Measurements from ENCODE around the gene PDE6C.

The PDE6C gene

DNA sequence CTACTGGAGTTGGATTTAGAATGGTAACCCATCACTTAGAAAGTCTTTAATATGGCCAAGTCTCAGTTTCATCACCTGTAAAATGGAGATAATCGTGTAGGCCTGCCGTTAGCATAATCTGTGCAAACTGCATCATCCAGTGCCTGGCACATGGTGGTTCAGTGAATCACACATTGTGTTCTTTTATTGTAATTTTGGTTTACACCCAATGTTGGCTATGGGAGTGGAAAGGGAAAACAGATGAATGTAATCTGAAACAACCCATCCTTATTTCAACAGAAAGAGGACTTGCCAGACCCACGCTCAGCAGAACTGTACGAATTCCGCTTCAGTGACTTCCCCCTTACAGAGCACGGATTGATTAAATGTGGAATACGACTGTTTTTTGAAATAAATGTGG lies 27.5 kb downstream of the PDE6C start:
- in situ Hi-C loops (cut with HindIII; ENCODE audit: low sequenced_read_pairs) = no loop called here
- TF ChIP-seq, protein P1, sequence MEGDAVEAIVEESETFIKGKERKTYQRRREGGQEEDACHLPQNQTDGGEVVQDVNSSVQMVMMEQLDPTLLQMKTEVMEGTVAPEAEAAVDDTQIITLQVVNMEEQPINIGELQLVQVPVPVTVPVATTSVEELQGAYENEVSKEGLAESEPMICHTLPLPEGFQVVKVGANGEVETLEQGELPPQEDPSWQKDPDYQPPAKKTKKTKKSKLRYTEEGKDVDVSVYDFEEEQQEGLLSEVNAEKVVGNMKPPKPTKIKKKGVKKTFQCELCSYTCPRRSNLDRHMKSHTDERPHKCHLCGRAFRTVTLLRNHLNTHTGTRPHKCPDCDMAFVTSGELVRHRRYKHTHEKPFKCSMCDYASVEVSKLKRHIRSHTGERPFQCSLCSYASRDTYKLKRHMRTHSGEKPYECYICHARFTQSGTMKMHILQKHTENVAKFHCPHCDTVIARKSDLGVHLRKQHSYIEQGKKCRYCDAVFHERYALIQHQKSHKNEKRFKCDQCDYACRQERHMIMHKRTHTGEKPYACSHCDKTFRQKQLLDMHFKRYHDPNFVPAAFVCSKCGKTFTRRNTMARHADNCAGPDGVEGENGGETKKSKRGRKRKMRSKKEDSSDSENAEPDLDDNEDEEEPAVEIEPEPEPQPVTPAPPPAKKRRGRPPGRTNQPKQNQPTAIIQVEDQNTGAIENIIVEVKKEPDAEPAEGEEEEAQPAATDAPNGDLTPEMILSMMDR (IDR thresholded peaks at IDR 0.05; ENCODE audit: low read depth, low read length, missing control alignments) = no peak
- DNase-seq (ENCODE audit: low read depth) = no peak
- H3K4me3 ChIP-seq (ENCODE audit: low read depth, low read length) = no peak overlapping the region

DNA sequence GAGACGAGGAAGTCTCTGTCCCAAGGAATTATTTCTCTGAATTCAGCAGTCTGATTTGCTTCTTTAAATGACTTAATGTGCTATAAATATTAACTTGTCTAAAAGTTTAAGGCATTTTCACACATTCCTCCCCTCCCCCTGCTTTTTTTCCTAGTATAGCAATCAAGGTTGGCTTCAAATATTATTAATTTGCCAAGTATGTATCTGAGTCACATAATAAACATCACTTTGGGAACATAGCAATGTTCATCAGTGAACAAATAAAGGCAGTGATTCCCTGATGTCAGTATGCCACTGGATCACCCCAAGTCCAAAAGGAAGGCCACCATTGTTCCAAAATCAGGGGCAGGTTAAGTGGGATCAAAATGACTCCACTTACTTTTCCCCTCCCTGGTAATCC lies 40.5 kb downstream of the PDE6C start:
- in situ Hi-C loops (cut with HindIII; ENCODE audit: low sequenced_read_pairs) = no loop called here
- DNase-seq (ENCODE audit: low read depth) = peak; percentile 5
- no peak overlapping the region for H3K4me3 ChIP-seq (ENCODE audit: low read depth, low read length)
- TF ChIP-seq, protein P1 (IDR thresholded peaks at IDR 0.05; ENCODE audit: low read depth, low read length, missing control alignments) = no peak

DNA sequence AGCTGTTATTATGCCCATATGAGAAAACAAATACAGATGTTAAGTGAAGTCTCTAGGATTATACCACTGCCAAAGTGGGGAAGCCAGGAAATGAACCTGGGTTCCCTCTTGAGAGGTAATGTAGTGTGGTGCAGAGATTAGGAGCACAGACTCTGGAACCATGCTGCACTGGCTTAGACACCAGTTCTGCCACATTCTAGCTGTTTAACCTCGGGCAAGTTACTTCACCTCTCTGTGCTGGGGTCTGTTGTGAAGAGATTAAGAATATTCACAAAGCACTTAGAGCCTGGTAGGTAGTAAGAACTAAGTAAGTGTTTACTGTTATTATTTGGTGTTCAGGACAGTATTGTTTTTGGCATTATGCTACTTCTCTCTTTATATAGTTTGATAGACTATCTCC lies 41.9 kb downstream of the PDE6C start:
- TF ChIP-seq, protein P1 (IDR thresholded peaks at IDR 0.05; ENCODE audit: low read depth, low read length, missing control alignments) = no peak

DNA sequence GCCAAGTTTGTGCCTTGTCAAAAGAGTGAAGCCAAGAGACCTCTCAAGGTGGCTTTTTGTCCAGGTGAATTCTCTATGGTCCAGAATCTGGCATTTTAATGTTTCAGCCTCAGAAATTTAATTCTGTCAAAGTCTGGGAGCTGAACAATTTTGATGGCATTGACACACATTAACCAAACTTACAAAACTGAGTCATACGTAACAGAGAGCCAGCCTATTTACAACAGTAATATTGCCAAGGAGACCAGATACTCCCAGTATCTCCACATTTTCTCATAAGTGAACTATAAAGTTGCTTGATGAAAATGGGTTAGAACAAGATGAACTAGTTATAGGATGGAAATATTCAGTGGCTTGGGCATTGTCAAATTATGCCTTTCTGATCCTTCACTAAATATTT lies 43.8 kb downstream of the PDE6C start:
- TF ChIP-seq, protein P1 (IDR thresholded peaks at IDR 0.05; ENCODE audit: low read depth, low read length, missing control alignments) = no peak
- no peak for DNase-seq (ENCODE audit: low read depth)
- H3K4me3 ChIP-seq (ENCODE audit: low read depth, low read length) = no peak overlapping the region
- in situ Hi-C loops (cut with HindIII; ENCODE audit: low sequenced_read_pairs) = no loop called here

More for the DNA sequence above, 41.9 kb downstream of the PDE6C start:
- no peak overlapping the region for H3K4me3 ChIP-seq (ENCODE audit: low read depth, low read length)
- in situ Hi-C loops (cut with HindIII; ENCODE audit: low sequenced_read_pairs) = no loop called here
- no peak for DNase-seq (ENCODE audit: low read depth)

DNA sequence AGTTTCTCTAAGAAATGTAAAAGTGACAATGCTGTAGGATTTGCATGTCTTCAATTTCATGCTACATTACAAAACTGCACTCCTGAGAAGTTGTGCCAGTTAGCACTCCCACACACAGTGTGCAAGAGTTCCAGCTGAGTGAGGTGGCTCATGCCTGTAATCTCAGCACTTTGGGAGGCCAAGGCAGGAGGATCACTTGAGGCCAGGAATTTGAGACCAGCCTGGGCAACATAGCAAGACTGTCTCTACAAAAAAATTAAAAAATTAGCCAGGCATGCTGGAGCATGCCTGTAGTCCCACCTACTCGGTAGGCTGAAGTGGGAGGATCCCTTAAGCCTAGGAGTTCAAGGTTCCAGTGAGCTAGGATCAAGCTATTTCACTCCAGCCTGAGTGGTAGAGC lies 45.4 kb downstream of the PDE6C start:
- TF ChIP-seq, protein P1 (IDR thresholded peaks at IDR 0.05; ENCODE audit: low read depth, low read length, missing control alignments) = no peak
- no peak for DNase-seq (ENCODE audit: low read depth)
- no peak overlapping the region for H3K4me3 ChIP-seq (ENCODE audit: low read depth, low read length)
- in situ Hi-C loops (cut with HindIII; ENCODE audit: low sequenced_read_pairs) = no loop called here

DNA sequence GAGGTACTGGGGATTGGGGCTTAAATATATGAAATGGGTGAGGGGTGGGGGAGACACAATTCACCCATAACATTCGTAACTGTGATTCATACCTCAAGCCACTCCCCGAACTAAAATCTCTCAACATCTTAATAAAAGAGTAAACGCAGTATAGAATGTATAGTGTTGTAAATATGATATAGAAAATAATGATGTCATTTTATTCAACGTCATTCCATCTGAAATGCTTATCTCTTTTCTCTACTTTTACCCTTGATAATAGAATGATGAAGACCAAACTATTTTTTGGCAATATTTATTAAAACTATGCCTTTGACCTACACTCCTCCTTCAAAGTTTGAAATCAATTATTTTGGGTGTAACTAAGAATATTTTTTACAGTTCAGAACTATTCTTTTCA lies 53.7 kb downstream of the PDE6C start:
- TF ChIP-seq, protein P1 (IDR thresholded peaks at IDR 0.05; ENCODE audit: low read depth, low read length, missing control alignments) = no peak
- DNase-seq (ENCODE audit: low read depth) = no peak
- no peak overlapping the region for H3K4me3 ChIP-seq (ENCODE audit: low read depth, low read length)
- in situ Hi-C loops (cut with HindIII; ENCODE audit: low sequenced_read_pairs) = no loop called here

DNA sequence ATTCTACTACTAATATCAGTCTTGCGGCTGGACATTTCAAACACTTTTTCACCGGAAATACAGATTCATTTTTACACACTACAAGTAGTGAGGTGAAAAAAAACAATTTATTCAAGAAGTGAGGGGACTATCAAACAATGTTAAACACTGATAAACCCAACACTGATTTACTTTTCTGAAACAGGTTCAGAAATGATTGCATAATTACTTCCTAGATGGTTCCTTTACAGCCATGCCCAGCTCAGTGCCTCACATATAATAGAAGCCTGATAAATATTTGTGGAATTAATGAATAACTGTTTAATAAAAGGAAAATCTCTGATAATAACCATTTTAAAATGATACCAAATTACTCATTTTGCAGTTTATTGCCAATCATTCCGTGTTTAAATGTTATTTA lies 55.5 kb downstream of the PDE6C start:
- no peak overlapping the region for H3K4me3 ChIP-seq (ENCODE audit: low read depth, low read length)
- in situ Hi-C loops (cut with HindIII; ENCODE audit: low sequenced_read_pairs) = no loop called here
- TF ChIP-seq, protein P1 (IDR thresholded peaks at IDR 0.05; ENCODE audit: low read depth, low read length, missing control alignments) = no peak
- DNase-seq (ENCODE audit: low read depth) = no peak

Data from astrocyte of the cerebellum (primary cell).